ENCODE measurements around the gene EMILIN3. TPM values are rescaled to one million over a fixed set of nuclear protein-coding genes. Genes with fewer than 3 reads are reported as not detected.

EMILIN3 gene
- total and polyA plus RNA-seq, 2 experiments from 2014 or later = 0.45 to 2.3 TPM

DNA sequence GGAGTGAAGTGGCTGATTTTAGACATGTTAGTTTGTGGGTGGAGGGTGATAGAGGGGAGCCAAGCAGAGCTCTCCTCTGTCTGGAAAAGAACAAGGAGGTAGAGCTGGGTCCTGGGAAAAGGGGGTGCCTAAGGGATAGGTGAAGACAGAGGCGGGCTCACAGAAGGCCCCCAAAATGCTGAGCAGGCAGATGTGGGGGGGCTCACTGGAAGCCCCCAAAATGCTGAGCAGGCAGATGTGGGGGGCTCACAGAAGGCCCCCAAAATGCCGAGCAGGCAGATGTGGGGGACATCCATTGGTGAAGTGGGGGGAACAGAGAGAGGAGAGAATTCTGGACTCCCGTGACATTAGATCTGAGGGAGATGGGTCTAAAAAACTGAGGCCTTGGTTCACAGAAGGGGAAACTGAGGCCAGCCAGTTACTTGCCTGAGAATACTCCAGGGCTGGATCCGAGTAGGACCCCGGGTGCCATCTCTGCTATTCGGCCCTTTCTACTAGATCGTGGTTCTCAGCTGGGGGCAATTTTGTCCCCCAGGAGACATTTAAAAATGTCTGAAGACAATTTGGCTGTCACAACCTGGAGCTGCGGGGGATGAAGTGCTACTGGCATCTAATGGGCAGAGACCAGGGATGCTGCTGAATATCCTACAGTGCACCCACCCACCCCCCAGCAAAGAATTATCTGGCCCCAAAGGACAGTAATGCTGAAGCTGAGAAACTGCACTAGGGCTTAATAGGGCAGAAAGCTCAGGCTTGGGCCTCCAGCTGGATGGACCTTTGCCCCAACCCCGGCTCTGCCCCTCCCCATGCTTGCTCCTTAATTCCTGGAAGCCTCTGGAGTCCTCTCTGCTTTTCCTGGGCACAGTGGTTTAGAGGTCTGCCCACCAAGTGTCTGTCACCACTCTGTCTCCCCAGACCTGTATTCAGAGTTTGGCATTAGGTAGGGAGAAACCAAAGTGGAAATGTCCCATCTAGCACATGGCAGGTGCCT, 23.8 kb downstream of the EMILIN3 start:
- Histone ChIP-seq H3K36me3 (no peaks in the 10 kb centered on the region), H3K4me1 (ENCODE audit: low read depth) (peaks cover 8% of the 10 kb centered on the region), H3K27me3 (peaks cover 8% of the 10 kb centered on the region), H3K9me3 (ENCODE audit: low read depth) (no peaks in the 10 kb centered on the region), H3K4me3 (no peak overlapping the region), H3K27ac (no peak overlapping the region)
- TF ChIP-seq, protein P1, sequence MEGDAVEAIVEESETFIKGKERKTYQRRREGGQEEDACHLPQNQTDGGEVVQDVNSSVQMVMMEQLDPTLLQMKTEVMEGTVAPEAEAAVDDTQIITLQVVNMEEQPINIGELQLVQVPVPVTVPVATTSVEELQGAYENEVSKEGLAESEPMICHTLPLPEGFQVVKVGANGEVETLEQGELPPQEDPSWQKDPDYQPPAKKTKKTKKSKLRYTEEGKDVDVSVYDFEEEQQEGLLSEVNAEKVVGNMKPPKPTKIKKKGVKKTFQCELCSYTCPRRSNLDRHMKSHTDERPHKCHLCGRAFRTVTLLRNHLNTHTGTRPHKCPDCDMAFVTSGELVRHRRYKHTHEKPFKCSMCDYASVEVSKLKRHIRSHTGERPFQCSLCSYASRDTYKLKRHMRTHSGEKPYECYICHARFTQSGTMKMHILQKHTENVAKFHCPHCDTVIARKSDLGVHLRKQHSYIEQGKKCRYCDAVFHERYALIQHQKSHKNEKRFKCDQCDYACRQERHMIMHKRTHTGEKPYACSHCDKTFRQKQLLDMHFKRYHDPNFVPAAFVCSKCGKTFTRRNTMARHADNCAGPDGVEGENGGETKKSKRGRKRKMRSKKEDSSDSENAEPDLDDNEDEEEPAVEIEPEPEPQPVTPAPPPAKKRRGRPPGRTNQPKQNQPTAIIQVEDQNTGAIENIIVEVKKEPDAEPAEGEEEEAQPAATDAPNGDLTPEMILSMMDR (IDR thresholded peaks at IDR 0.05; ENCODE audit: low read depth, low read length) = no peak
- DNase-seq (ENCODE audit: low read depth in 1 of 2, low spot score in 1 of 2) = no peak

DNA sequence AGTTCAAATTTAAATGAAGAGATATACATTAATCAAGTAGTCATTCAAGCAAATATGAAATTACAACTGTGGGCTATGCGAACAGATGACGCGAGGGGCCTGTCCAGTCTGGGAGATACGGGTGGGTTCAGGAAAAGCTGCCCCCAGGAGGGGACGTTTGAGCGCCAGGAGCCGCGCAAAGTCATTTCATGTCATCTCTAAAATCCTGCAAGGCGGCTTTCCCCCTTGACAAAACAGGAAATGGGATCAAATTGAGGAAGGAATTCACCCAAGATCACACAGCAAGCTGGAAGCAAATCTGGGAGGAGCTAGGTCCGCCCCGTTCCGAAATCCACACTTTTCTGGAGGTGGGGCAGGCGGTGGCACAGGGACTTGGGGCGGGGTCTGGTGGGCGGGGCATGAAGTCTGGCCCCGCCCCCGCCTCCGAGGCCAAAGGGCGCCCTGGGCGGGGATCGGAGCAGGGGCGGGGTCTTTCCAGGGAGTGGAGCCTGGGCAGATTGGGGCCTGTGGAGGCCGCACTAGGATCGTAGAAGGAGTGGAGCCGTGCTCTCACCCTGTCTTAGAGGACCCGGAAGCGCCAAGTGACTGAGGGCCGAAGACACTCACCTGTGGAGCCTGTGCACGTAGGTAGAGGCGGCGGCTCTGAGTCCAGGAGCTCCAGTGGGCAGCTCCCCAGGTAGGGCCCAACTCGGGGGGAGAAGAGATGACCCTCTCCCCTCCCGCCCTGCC, 26.1 kb downstream of the EMILIN3 start, which contains the start of gene LPIN3:
TSS of gene LPIN3 (plus strand) at position 495 of the 729 bp plus-strand sequence. CDS start 4,983 bp downstream, outside the sequence.
- H3K27ac ChIP-seq = peak within 1 kb of the TSS; percentile 18
- H3K4me3 ChIP-seq = peak within 1 kb of the TSS; percentile 21
- H3K27me3 ChIP-seq = peaks cover 8% of the 10 kb centered on the region
- peaks cover 8% of the 10 kb centered on the region for H3K4me1 ChIP-seq (ENCODE audit: low read depth)
- no peaks in the 10 kb centered on the region for H3K36me3 ChIP-seq
- H3K9me3 ChIP-seq (ENCODE audit: low read depth) = no peaks in the 10 kb centered on the region
- peak; percentile 93 to 94 for DNase-seq (ENCODE audit: low read depth in 1 of 2, low spot score in 1 of 2)
- TF ChIP-seq, protein P1 (IDR thresholded peaks at IDR 0.05; ENCODE audit: low read depth, low read length) = peak; percentile 4

DNA sequence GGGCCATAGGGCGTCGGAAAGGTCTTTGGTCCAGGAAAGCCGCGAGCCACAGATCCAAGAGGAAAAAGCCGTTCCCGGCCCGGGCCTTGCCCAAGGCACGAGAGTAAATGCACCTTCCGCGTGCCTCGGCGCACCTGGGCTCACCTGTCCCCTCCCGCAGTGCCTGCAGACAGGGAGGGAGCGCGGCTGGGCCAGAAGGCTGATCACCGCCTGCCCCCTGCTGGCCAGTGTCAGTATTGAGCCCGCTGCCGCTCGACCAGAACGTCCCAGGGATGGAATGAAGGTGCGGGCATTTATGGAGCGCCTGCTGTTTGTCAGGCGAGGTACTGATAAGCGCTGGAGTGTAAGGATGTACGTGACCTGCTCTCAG, 26.7 kb downstream of the EMILIN3 start:
- Histone ChIP-seq H3K27me3 (peaks cover 8% of the 10 kb centered on the region), H3K4me1 (ENCODE audit: low read depth) (peaks cover 8% of the 10 kb centered on the region), H3K27ac (no peak overlapping the region), H3K4me3 (peak overlapping the region; percentile 21), H3K36me3 (no peaks in the 10 kb centered on the region), H3K9me3 (ENCODE audit: low read depth) (no peaks in the 10 kb centered on the region)
- TF ChIP-seq, protein P1 (IDR thresholded peaks at IDR 0.05; ENCODE audit: low read depth, low read length) = peak; percentile 96
- DNase-seq (ENCODE audit: low read depth in 1 of 2, low spot score in 1 of 2) = peak; percentile 70 to 83

DNA sequence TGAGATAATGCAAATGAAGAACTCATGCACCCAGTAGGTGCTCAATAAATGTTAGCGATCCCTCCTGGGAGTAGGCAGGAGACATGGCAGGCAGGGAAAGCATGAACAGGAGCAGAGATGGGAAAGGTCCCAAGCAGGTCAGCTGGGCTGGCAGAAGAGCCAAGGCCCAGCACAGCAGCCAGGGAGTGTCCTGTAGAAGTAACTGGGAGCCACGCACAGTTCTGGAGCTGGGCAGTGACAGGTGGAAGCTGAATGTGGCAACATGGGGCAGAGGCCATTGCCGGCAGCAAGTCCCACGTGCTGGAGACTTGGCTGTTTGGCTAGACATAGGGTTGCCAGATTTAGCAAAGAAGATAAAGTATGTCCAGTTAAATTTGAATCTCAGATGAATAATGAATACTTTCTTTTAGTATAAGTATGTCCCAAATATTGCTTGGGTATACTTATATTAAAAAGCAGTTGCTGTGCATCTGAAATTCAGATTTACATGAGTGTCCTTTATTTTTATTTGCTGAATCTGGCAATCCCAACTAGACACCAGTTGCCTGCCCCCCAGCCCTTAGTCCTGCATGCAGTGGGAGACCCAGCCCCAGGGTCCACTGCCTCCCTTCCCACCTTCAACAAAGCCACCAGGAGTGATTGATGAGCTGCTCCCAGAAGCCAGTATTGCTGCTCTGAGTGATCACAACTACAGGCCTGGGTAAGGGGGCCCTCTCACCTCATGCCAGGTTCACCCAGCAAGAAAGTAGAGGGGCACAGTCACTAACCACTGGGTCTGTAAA, 29.7 kb downstream of the EMILIN3 start:
- H3K9me3 ChIP-seq (ENCODE audit: low read depth) = no peaks in the 10 kb centered on the region
- H3K4me3 ChIP-seq = no peak overlapping the region
- peaks cover 8% of the 10 kb centered on the region for H3K4me1 ChIP-seq (ENCODE audit: low read depth)
- TF ChIP-seq, protein P1 (IDR thresholded peaks at IDR 0.05; ENCODE audit: low read depth, low read length) = no peak
- no peak for DNase-seq (ENCODE audit: low read depth in 1 of 2, low spot score in 1 of 2)
- H3K27me3 ChIP-seq = peaks cover 8% of the 10 kb centered on the region
- no peak overlapping the region for H3K27ac ChIP-seq
- H3K36me3 ChIP-seq = no peaks in the 10 kb centered on the region

DNA sequence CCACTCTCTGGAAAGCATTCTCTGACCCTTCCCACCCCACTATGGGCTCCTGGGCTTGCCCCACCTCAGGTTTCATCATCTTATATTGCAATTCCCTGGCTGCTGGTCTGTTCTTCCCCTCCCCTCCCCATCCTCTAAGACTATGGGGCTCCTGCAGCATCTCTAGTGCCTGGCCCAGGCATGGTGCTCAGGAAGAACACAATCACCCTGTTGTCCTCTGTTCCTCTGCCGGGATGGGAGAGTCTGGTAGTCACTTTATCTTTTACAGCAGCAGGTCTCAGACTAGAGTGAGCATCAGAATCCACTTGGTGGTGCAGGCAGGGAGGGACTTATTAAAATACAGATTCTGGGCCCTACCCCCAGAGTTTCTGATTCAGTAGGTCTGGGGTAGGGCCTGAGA, 31.0 kb downstream of the EMILIN3 start:
- DNase-seq (ENCODE audit: low read depth in 1 of 2, low spot score in 1 of 2) = no peak
- peaks cover 8% of the 10 kb centered on the region for H3K27me3 ChIP-seq
- H3K27ac ChIP-seq = no peak overlapping the region
- no peaks in the 10 kb centered on the region for H3K9me3 ChIP-seq (ENCODE audit: low read depth)
- TF ChIP-seq, protein P1 (IDR thresholded peaks at IDR 0.05; ENCODE audit: low read depth, low read length) = no peak
- H3K4me3 ChIP-seq = no peak overlapping the region
- no peaks in the 10 kb centered on the region for H3K36me3 ChIP-seq
- H3K4me1 ChIP-seq (ENCODE audit: low read depth) = no peaks in the 10 kb centered on the region

Data from cardiac muscle cell (in vitro differentiated cells and primary cell).